SHP77 treated with DMSO at 0.1 percent for 48 hours (cell line): ENCODE measurements around the gene CDH4.
"Not testable (repeated sequence)": the region's sequence is repeated elsewhere in the genome, so short reads cannot be mapped to it uniquely, and the experiment has no call there.

ENCODE experiments used
- DNase-seq: peaks from one replicate; lab custom pipeline; 2025; lab: John Stamatoyannopoulos, UW

The CDH4 gene

DNA sequence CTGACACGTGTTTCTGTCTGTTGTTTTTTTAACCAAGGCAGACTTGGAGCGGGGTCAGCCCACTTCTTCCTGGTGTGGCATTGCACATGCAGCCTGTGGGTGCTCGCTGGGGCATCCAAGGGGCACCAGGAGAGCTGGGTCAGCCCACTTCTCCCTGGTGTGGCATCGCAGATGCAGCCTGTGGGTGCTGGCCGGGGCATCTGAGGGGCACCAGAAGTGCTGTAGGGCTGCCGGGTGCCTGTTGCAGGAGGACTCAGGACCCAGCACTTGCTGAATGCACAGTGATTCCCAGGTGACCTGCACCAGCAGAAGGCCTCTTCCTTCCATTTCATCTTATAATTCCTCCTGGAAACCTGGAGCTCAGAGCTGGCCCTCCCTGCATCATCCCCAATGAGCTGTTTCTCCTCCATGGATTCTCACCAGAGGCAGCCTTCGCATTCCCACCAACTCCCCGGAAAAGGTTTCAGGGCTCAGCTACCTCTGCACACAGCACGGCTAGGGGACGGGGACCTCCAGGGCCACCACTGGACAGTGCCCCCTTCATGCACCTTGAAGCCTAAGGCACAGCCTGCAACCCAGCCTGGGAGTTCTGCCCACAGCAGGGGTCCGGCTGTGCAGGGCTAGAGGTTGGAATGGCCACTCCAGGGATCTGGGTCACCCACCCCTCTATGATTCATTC is 594.8 kb downstream of the CDH4 start:
- no peak for DNase-seq

GRCh38 chr20:61847420-61847748 is 595.3 kb downstream of the CDH4 start:
- no peak for DNase-seq

DNA sequence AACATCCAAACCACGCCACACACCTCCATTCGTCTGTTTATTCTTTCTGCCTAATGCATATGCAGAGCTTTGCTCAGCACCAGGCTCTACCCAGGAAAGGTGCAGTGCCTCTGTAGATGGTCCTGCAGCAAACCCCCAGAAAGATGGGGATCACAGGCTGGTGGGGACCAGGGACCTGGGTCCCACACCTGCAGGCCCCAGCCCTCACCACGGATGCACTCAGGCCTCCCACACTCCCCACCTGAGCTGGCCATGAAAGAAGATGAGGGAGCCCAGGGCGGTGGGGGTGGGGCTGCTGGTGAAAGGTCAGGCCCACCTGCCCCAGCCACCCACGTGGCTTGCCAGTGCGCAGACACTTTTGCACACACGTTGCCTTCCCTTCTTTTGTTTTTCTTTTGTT is 595.9 kb downstream of the CDH4 start:
- DNase-seq: no peak

DNA sequence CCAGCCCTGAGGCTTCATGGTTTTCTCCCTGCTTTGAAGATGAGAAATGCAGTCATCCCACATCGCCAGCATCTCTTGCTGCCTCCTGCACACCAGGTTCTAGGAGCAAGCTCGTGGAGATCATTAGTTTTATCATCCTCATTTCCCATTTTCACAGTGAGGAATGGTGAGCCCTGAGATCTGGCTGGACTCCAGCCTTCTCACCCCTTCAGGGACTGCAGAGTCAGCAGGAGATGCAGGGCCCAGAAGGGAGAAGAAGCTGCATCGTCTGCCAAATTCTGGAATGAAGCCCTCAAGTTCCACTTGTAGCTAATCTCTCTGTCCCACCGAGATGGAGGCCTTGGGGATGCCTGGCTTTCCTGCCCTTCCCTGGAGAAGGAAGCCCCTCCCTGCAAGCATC is 596.8 kb downstream of the CDH4 start:
- DNase-seq: no peak

DNA sequence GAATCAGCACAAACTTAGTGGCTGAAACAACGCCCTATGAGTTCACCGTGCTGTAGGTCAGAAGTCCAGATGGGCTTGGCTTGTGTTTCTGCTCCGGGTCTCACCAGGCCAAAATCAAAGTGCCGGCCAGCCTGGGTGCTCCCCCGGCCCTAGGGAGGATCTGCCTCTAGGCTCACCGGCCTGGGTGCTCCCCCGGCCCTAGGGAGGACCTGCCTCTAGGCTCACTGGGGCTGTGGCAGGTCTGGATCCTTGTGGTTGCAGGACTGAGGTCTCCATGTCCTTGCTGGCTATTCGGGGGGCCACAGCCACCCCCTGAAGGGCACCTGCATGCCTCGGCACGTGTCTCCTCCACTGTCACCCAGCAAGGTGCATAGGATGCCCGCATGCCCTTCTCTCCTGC is 597.3 kb downstream of the CDH4 start:
- DNase-seq: no peak

- DNase-seq: no peak
These were observed 597.8 kb downstream of the CDH4 start for GRCh38 chr20:61849822-61850221.

- DNase-seq: no peak
These were observed 598.4 kb downstream of the CDH4 start for GRCh38 chr20:61850457-61850856.

DNA sequence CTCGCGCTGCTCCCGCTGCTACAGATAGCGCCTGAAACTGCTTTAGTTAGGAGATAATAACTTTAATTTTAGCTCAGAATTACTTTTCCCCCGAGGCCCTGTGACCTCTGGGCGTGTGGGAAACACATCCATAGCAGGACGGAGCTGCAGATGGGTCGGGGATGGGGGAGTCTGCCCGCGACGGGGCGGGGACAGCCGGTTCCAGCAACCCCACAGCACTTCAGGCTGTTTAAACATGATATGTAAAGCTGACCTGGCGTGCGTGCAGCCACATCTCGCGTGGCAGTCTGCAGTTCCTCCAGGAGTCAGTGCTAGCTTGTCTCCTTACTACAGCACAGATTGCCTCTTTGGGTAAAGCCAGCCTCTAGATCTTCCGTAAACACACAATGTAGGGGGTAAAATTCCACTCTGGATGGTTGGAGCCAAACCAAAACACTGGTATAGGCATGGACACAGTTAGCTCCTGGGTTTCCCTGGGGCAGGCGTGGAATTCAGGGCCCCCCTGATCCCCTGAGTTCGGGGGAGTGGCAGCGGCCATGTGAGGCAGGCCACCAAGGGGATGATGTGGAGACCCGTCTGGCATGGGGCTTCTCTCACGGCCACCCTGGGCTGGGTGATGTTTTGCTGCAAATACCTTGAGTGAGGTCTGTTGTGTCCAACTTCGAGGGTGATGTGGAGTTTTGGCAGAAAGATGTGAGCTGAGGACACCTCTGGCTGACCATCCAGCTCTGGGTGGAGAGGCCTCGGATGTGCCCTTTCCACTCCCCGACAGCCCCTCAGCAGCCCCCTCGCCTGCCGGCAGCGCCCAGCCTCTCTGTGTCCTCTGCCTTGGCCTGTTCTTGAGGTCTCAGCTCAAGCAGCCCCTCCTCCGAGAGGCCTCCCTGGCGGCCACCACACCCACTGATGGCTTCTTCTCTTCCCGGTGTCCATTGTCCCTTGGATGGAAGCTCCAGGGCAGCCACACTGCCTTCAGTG is 599.2 kb downstream of the CDH4 start:
- no peak for DNase-seq

GRCh38 chr20:61852268-61853072 is 600.4 kb downstream of the CDH4 start:
- DNase-seq: no peak

GRCh38 chr20:61853073-61854005 is 601.3 kb downstream of the CDH4 start:
- DNase-seq: no peak

DNA sequence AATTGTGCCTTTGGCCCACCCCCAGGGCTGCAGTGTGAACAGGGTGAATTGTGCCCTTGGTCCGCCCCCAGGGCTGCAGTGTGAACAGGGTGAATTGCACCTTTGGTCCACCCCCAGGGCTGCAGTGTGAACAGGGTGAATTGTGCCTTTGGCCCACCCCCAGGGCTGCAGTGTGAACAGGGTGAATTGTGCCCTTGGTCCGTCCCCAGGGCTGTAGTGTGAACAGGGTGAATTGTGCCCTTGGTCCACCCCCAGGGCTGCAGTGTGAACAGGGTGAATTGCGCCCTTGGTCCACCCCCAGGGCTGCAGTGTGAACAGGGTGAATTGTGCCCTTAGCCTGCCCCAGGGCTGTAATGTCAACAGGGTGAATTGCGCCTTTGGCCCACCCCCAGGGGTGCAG is 602.5 kb downstream of the CDH4 start:
- not testable (repeated sequence) for DNase-seq

DNA sequence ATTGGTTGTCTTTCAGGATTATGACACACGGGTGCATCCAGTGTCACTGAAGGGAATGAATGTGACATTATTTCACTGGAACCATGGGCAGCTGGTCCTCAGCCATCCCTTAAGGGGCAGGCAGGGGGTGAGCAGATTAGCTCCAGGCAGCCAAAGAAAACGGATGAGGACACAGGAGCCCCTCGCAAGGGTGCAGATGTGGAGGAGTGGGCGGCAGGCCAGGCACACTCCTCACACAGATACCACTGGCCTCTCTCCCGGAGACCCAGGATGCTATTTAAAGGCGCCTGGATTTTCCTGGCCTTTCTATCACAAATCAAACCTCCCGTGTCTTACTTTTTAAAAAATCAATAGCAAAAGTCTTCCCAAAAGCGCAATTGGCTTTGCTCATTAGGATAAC is 603.2 kb downstream of the CDH4 start:
- DNase-seq: no peak

DNA sequence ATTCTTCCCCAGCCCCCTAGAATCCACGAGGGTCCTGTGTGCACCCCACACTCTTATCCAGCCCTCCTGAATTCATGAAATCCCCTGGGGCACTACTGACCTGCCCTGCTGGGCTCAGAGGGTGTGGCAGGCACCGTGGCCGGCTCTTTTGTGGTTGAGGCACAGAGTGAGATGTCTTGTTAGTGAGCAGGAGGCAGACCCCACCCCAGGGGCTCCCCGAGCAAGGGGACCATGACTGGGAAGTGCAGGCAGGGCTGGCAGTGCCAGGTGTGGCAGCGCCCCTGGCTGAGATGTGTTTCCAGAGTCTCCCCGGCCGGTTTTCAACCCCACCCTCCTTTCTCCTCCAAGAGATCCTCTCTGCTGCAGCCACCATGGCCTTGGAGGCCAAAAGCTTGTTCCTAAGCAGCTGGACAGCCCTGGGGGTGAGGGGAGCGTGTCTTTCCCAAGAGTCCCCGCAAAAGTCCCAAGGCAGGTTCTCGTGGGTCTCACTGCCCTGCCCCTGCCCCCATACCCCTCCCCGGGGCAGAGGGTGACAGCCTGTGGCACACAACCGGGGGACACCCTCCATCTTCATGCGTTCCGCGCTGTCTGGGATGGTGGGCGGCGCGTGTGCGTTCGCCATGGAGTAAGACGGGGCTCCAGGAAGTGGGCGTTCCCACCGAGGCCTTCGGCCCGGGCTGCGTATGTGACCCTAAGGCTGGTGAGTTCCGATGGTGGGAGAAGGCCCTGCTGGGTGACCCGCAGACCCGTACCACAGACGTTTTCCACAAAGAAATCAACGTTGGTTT is 604.8 kb downstream of the CDH4 start:
- DNase-seq: no peak

- no peak for DNase-seq
These were observed 605.3 kb downstream of the CDH4 start for GRCh38 chr20:61857414-61857775.

- no peak for DNase-seq
These were observed 605.8 kb downstream of the CDH4 start for GRCh38 chr20:61857884-61858283.

GRCh38 chr20:61859767-61860166 is 607.7 kb downstream of the CDH4 start:
- DNase-seq: no peak

GRCh38 chr20:61860260-61860987 is 608.4 kb downstream of the CDH4 start:
- DNase-seq: no peak

GRCh38 chr20:61861054-61861841 is 609.2 kb downstream of the CDH4 start:
- DNase-seq: no peak

DNA sequence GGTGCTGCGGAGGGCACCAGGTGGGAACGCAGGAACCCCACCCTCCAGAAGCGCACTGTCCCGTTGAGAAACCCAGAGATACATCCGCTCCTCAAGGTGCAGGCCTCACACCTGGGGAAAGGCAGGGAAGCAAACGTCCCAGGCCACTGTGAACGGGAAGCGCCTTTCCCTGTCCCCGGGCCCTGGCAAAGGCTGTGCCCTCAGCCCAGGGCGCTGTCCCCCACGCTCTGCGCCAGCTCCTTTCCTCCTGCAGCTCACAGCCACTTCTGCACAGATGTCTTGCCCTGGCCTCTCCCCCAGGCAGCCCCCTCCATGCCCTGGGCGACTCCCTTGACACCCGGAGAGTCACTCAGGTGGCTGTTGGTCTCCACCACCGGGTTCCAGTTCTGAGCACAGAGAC is 609.8 kb downstream of the CDH4 start:
- no peak for DNase-seq
